ENCODE results near the gene PVR.
"Not testable (repeated sequence)": the region's sequence is repeated elsewhere in the genome, so short reads cannot be mapped to it uniquely, and the experiment has no call there.

Gene PVR

DNA sequence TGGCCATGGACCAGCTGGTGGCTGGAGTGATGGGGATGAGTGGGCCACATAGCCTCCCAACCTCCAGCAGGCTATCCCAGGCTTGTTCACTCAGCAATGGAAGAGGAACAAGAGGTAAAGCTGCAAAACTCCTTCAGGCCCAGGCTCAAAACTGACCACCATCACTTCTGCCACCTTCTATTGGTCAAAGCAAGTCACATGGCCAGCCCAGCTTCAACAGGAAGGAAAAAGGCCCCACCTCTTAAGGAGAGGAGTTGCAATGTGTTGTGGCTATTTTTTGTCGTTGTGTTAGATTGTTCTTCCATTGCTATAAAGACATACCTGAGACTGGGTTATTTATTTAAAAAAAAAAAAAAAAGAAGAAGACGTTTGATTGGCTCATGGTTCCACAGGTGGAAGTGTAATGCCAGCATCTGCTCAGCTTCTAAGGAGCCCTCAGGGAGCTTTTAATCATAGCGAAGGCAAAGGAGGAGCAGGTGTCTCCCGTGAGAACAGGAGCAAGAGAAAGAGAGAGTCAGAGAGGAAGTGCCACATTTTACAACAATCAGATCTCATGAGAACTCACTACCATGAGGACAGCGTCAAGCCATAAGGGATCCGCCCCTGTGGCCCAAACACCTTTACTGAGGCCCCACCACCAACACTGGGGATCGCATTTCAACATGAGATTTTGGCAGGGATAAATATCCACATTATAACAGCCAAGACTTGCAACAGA, 24.9 kb upstream of the PVR start:
- no peak for DNase-seq (ENCODE audit: low read depth in 2 of 2)

DNA sequence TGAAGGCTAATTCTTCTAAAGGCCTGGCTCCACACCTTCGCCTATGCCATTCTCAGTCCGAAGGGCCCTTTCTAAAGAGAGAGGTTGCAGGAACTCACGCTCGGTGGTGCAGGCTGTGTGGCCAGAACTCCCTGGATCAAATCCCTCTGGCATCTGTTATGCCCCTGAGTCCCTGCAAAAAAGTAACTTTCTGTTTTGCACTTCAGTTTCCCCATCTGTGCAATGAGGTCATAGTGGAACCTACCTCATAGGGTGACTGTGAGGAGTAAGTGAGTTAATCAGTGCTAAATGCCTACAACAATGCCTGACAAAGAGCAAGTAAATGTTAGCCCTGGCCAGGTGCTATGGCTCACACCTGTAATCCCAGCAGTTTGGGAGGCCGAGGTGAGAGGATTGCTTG, 23.0 kb upstream of the PVR start:
- DNase-seq (ENCODE audit: low read depth in 2 of 2): no peak

DNA sequence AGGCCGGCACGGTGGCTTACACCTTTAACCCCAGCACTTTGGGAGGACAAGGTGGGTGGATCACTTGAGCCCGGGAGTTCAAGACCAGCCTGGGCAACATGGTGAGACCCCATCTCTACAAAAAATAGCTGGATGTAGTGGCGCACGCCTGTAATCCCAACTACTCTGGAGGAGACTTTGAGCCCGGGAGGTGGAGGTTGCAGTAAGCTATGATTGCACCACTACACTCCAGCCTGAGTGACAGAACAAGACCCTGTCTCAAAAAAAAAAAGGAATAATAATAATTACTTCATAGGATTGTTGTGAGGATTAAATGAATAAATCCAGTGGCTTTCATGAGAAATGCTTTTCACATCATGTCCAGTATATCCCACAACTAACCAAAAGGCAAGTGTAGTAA, 22.3 kb upstream of the PVR start:
- no peak for DNase-seq (ENCODE audit: low read depth in 2 of 2)

DNA sequence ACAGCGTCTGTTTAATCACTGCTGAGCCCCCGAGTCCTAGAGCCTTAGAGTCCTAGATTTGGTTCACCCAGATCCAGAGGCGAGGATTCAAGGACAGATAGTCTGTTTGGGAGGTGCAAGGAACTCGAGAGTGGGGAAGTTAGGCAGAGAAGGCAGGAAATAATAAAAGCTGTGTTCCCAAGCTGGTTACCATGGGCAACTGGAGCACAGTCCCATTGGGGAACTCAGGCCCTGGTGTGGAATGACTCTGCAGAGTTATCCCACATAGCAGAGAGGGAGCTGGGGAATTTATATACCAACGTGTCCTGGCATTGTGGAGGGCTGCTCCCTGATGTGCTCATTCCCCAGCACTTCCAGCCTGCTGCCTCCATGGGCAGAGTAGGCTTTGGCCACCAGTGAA, 20.6 kb upstream of the PVR start:
- DNase-seq (ENCODE audit: low read depth in 2 of 2): no peak

DNA sequence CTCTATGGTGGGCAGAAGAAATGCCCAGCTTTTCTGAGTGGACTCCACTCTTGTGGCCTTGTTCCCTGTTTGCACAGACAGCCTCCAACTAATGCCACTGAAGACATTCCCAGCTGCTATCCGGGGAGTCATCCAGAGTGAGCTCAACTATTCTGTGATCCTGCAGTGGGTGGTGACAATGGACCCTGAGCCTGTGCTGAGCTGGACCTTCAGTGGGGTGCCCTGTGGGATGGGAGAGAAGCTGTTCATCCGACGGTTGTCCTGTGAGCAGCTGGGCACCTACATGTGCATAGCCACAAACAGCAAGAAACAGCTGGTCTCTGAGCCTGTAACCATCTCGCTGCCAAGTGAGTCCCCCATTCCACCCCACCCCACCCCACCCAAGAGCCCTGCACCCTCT, 20.1 kb upstream of the PVR start:
- DNase-seq (ENCODE audit: low read depth in 2 of 2): no peak

DNA sequence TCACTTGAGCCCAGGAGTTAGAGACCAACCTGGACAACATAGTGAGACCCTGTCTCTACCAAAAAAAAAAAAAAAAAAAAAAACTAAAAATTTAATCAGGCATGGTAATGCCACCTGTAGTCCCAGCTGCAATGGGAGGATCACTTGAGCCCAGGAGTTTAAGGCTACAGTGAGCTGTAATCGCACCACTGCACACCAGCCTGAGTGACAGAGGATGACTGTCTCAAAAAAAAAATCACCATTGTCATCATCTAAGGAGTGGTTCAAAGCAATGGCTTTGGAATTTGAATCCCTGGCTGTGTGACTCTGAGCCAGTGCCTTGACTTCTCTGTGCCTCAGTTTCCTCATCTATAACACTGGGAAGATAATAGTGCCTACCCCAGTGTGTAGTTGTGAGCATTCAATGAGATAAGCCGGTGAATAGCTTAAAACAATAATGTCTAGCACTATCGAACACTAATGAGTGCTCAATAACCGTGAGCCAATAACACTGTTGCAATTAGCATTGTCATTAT, 18.8 kb upstream of the PVR start:
- DNase-seq (ENCODE audit: low read depth in 2 of 2): no peak

DNA sequence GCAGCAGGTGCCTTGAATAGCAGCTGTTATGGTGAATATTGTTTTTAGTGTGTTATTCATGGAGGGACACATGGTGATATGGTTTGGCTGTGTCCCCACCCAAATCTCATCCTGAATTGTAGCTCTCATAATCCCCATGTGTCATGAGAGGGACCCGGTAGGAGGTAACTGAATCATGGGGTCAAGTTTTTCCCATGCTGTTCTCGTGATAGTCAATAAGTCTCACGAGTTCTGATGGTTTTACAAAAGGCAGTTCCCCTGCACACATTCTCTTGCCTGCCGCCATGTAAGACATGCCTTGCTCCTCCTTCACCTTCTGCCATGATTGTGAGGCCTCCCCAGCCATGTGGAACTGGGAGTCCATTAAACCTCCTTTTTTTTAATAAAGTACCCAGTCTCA, 18.1 kb upstream of the PVR start:
- not testable (repeated sequence) for DNase-seq (ENCODE audit: low read depth in 2 of 2)

DNA sequence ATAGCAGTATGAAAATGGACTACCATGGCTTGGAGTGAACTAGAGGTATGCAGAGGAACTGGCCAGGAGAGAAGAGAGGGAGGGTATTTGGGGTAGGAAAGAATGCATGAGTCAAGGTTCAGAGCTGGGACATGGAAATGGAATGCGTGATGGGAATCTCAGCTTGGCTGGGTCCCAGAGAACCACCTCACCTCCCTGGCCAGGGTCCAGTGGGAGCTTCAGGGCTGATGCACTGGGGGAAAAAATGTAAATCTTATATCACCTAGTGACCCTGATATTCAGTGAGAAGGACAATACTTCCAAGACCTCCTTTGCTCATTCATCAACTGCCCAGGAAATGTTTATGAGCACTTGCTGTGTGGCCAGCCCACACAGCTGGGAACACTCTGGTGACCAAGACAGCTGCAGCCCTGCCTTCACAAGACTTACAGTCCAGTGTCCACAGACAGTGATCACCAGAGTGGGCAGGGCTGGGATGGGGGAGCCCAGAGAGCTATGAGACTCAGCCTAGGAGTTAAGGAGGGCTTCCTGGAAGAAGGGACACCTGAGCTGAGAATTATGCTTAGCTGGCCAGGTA, 17.6 kb upstream of the PVR start:
- DNase-seq (ENCODE audit: low read depth in 2 of 2): no peak

DNA sequence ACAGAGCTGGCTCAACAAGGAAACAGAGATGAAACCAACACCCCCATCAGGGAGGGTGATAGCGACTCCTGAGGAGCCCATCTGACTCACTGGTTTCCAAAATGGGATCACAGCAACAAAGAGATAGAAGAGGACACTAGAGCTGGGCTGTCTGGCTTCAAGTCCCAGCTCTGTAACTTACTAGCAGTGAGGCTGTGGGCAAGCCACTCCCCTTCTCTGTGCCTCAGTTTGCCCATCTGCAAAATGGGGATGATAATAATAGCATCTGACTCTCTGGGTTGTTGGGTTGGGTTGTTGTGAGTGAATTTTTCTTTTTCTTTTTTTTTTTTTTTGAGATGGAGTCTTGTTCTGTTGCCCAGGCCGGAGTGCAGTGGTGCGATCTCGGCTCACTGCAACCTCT, 16.1 kb upstream of the PVR start:
- no peak for DNase-seq (ENCODE audit: low read depth in 2 of 2)

DNA sequence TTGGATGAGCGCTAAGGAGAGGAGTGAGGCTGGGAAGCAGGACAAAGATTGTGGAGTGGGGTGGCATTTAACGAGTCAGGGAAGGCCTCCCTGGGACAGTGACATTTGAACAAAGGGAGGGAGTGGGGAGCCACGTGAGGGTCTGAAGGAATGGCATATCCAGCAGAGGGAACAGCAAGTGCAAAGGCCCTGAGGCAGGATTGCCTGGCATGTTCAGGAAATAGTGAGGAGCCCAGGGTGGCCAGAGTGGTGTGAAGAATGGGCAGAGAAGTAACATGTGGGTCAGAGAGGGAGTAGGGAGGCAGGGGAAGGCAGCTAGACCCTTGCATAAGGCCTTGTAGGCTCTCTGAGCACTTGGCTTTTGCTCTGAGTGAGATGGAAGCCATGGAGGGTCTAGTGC, 14.9 kb upstream of the PVR start:
- DNase-seq (ENCODE audit: low read depth in 2 of 2): no peak

DNA sequence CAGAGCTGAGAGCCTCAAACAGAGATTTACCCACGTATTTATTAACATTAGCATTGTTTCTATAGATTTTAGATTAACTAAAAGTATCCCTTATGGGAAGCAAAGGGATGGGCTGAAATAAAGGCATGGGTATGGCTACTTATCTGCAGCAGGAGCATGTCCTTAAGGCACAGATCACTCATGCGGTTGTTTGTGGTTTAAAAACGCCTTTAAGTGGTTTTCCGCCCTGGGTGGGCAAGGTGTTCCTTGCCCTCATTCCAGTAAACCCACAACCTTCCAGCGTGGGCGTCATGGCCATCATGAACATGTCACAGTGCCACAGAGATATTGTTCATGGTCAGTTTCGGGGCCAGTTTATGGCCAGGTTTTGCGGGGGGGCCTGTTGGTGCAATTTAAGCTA, 12.1 kb upstream of the PVR start:
- DNase-seq (ENCODE audit: low read depth in 2 of 2): not testable (repeated sequence)

DNA sequence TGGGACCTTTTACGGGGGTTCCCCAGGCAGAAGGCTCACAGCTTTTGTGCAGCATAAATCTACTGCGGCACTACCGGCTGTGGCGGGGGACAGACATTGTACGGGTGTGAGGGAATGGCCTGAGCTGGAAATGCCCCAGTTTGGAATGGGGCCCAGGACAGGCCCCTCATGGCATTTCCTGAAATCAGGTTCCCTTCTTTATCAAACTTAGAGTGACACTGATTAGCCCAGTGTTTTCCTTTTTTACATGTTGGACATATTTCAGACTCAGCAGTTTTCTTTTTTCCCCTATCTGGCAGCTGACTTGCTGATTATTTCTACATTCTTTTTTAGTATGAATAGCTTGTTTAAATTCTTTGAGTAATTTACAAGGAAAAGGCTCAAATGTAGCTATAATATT, 9.7 kb upstream of the PVR start:
- not testable (repeated sequence) for DNase-seq (ENCODE audit: low read depth in 2 of 2)

DNA sequence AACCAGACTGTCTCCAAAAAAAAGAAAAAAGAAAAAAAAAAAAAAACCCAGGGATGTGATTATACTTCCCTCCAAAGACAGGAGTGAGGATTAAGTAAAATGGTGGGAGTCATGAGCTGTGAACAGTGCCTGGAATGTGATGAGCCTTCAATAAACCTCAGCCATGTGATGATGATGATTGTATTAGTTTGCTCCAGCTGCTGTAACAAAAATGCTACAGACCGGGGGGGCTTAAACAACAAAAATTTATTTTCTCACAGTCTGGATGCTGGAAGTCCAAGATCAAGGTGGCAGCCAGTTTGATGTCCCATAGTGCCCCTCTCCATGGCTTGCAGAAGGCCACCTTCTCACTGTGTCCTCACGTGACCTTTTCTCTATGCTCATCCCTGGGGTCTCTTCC, 8.9 kb upstream of the PVR start:
- DNase-seq (ENCODE audit: low read depth in 2 of 2): no peak

DNA sequence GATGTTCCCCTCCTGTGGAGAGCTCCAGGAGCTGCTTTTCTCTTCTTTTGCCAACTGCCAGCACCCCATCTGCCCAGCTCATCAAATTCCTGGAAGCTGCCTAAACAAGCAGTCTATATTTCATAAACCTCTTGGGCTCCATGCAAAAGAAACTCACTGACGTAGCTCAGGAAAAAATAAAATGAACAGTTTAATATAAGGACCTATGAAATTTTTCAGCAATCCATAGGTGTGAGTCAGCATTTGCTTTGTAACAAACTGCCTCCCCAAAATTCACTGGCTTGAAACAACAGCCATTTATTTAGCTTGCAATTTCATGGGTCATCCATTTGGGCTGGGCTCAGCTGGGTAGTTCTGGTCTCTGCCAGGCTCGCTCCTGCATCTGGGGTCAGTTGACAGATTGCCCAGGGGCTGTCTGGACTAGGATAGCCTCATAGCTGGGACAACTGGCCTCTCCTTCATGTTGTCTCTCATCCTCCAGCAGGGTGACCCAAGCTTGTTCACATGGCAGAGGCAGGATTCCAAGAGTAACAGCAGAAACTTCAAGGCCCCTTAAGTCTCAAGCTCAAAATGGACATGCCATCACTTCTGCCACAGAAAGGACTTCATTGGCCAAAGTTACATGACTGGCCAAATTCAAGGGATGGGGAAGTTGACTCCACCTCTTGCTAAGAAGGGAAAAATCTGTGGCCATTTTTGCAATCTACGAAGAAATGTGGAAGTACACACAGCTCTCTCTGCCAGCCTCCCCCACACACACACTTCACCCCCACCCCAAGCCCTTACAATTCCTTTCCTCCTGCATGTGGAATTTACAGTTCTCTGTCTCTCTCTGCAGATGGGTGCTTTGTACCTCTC, 7.9 kb upstream of the PVR start:
- no peak for DNase-seq (ENCODE audit: low read depth in 2 of 2)

DNA sequence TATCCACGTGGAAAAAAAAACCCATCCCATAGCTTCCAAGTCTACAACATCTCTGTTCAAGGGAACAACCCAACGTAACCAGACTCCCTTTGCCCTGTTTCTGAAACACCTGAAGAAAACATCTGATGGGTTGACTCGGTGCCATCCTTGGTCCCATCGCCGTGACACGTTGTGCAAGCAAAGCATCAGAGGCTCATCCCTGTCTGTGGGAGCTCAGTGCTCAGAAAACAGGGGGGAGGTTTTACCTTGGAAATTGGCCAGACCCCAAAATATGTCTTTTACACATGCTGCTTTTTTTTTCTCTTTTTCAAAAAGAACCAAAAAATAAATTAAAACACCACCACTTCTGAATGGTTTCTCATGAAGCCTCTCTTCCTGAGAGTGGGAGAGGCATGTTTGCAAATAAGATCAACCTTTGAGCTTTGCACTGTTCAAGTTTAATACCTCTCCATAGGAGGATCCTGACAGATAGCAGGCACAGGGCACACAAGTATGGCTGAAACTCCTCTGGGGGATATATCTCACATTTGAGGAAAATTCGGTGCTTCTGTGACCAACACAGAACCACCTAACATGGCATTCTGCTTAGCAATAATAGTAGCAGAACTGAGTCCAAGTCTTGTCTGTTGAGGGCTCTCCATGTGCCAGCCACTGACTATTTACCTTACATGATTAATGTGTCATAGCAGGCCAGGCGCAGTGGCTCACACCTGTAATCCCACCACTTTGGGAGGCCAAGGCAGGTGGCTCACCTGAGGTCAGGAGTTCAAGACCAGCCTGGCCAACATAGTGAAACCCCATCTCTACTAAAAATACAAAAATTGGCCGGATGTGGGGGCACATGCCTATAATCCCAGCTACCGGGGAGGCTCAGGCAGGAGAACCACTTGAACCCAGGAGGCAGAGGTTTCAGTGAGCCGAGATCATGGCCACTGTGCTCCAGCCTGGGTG, 7.0 kb upstream of the PVR start:
- DNase-seq (ENCODE audit: low read depth in 2 of 2): no peak

DNA sequence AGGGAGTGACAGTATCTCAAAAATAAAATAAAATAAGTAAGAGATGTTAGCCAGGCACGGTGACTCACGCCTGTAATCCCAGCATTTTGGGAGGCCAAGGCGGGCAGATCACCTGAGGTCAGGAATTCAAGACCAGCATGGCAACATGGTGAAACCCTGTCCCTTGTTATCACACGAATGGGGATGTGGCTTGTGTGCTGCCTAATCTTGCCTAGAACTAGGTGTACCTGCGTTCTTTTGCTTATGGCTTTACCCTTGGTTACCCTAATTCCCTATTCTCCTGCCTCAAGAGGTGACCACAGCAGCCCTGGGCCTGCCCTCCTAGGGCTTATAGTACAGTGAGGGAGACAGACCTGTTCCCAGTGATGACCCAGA, 6.3 kb upstream of the PVR start:
- no peak for DNase-seq (ENCODE audit: low read depth in 2 of 2)

DNA sequence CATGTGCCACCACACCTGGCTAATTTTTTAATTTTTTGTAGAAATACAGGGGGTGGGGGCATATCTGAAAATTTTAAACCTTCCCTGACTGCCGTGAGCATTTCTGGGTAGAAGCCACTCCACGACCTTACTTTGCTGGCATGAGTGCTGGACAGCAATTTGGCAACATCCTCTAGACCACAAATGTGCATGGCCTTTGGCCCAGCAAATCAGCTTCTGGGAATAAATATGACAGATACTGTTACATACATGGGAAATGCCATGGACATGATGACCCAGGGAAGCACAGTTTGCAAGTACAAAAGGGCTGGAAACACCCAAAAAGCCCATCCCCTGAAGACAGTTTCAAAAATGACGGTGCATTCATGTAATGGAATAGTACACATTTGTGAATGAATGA, 3.2 kb upstream of the PVR start:
- DNase-seq (ENCODE audit: low read depth in 2 of 2): no peak

DNA sequence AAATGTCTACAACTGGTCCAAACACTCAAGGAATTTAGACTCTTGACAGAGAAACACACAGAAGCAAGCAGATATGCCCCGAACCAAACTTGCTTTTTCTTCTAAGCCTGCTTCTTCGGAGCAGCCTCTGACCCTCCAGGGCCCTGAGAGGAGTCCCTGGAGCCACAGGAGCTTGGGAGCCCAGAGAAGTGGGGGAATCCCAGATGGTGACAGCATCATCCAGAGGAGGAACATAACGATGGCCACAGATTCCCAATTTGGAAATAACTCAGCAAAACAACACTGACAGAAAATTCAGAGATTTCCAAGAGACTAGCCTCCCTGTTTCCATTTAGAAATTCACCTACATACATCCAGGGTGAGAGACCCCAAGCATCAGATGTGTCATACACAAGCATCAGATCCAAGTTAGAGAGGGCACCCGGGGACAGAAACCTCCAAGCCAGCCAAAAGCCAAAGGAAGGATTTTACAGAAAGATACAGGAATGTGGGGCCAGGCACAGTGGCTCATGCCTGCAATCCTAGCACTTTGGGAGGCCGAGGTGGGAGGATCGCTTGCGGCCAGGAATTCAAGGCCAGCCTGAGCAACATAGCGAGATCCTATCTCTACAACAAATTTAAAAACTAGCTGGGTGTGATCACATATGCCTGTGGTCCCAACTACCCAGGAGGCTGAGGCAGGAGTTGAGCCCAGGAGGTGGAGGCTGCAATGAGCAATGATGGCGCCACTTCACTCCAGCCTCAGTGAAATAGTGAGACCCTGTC, 2.0 kb upstream of the PVR start:
- no peak for DNase-seq (ENCODE audit: low read depth in 2 of 2)

DNA sequence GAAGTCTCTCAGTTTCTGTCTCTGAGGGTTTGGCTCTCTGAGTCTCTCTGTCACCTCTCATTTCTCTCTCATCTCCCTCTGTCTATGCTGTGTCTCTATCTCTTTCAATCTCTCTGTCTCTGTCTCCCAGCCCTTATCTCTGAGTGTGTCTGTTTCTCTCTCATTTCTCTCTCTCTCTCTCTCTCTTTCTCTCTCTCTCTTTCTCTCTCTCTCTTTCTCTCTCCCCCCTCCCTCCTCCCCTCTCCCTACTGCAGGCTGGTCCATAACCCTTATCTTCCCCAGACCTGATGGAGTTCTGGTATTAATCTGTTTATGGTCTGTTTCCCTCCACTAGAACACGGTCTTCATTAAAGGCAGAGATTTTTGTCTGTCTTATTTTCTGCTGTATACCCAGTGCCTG, 1.3 kb upstream of the PVR start:
- DNase-seq (ENCODE audit: low read depth in 2 of 2): no peak

DNA sequence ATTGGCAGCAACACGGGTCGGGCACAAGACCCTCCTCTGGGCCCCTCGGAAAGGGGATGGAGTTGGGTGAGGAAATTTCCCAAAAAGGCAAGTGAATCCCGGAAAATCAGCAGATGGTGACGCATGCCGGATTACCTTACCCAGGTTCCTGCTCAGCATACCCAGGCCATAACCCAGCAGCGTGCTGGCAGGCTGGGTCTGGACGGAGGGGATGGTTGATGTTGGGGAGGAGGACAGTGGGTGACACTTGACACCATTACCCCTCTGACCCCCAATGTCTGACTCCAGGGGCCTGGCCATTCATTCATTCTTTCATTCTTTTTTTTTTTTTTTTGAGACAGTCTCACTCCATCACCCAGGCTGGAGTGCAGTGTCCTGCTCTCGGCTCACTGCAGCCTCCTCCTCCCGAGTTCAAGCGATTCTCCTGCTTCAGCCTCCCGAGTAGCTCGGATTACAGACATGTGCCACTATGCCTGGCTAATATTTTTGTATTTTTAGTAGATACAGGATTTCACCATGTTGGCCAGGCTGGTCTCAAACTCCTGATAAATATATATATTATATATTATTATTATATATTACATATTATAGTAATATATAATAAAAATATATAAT, 799 bp downstream of the PVR start:
- DNase-seq (ENCODE audit: low read depth in 2 of 2): no peak
